HCT116 (cell line): ENCODE data around the gene HNF4A. TPM values are rescaled to one million over a fixed set of nuclear protein-coding genes. Genes with fewer than 3 reads are reported as not detected.

Experiments
- ATAC-seq: fragments of 200-7000 bp; cut with Tn5 transposase; 2 replicates; pipeline ENCODE4 v1.9.1; 2020; ENCODE audit warnings: mild to moderate bottlenecking, moderate library complexity
- BruUV-seq: library from RNA; stranded (reverse); fragments of 400-500 nt; replicated peaks from 2 replicates; lab custom pipeline; 2021; lab: Mats Ljungman, UMichigan
- CTCF ChIA-PET: fragments of 300-600 bp; sonication (Branson Sonifier 250); formaldehyde crosslinking; loops from one replicate; lab custom pipeline; 2021; ENCODE audit warnings: antibody characterized with exemption; lab: Charles Lee
- POLR2A ChIA-PET: fragments of 300-600, 350-600 bp; sonication (Branson Sonifier 250); formaldehyde crosslinking; loops from one replicate; lab custom pipeline; 2021; ENCODE audit warnings: antibody characterized with exemption; lab: Charles Lee
- RAD21 ChIA-PET, 2 experiments: fragments of 300-600 bp; sonication (Branson Sonifier 250); formaldehyde crosslinking; loops; one replicate each; lab custom pipeline; 2023; ENCODE audit warnings: low total read pairs in 2 of 2; ENCODE audit not compliant: uncharacterized antibody in 2 of 2, unreplicated experiment in 2 of 2, low non-redundant PET in 1 of 2; lab: Charles Lee
- DNase-seq: peaks from one replicate; pipeline ENCODE4 v3.0.0-alpha.2; 2010; ENCODE audit warnings: low read depth, low spot score
- H2AFZ ChIP-seq: fragments of 200-600 bp; shearing (Covaris generic), sonication (generic); 2 replicates; pipeline ENCODE4 v1.6.1; 2017; ENCODE audit warnings: low read depth, mixed run types, mixed read lengths, antibody characterized with exemption, low read length; ENCODE audit not compliant: poor library complexity, severe bottlenecking
- H3K27ac ChIP-seq: 2 replicates; pipeline ENCODE4 v1.5.1; 2012; ENCODE audit warnings: low read depth, low read length
- H3K27me3 ChIP-seq: fragments of 200-600 bp; sonication (generic); 2 replicates; pipeline ENCODE4 v1.6.1; 2016; ENCODE audit warnings: mixed run types, low read length, mixed read lengths; ENCODE audit not compliant: insufficient read depth
- H3K36me3 ChIP-seq, 2 experiments: fragments of 200-500 bp in 1 of 2; fragments of 200-600 bp in 1 of 2; sonication (Bioruptor generic) in 1 of 2; sonication (generic) in 1 of 2; 2 replicates each; pipeline versions ENCODE4 v1.5.1 to v1.6.1; 2014 to 2016; ENCODE audit warnings: low read length in 2 of 2, inconsistent platforms in 1 of 2, mixed read lengths in 1 of 2, mixed run types in 1 of 2; ENCODE audit not compliant: insufficient read depth in 2 of 2, control insufficient read depth in 1 of 2
- H3K4me1 ChIP-seq, 2 experiments: fragments of 200-600 bp in 1 of 2; sonication (generic) in 1 of 2; 2 replicates each; pipeline versions ENCODE4 v1.5.1 to v1.6.1; 2012 to 2017; ENCODE audit warnings: low read length in 2 of 2, inconsistent platforms in 1 of 2, mild to moderate bottlenecking in 1 of 2, mixed read lengths in 1 of 2, mixed run types in 1 of 2, moderate library complexity in 1 of 2; ENCODE audit not compliant: insufficient read depth in 2 of 2, control insufficient read depth in 1 of 2
- H3K4me2 ChIP-seq: fragments of 200-600 bp; sonication (generic); 2 replicates; pipeline ENCODE4 v1.6.1; 2017; ENCODE audit warnings: mixed run types, low read length, mixed read lengths
- H3K4me3 ChIP-seq, 2 experiments: fragments of 200-600 bp in 1 of 2; sonication (generic) in 1 of 2; replicated peaks in 1 of 2; 2 replicates each; pipeline ENCODE4 v1.5.1; 2011 to 2016; ENCODE audit warnings: low read length in 2 of 2, control low read depth in 1 of 2, low read depth in 1 of 2, mild to moderate bottlenecking in 1 of 2, mixed read lengths in 1 of 2, mixed run types in 1 of 2
- H3K79me2 ChIP-seq: fragments of 200-600 bp; sonication (generic); 2 replicates; pipeline ENCODE4 v1.6.1; 2017; ENCODE audit warnings: mild to moderate bottlenecking, mixed run types, low read length, moderate library complexity, mixed read lengths; ENCODE audit not compliant: insufficient read depth
- H3K9ac ChIP-seq: fragments of 200-600 bp; sonication (generic); 2 replicates; pipeline ENCODE4 v1.6.1; 2016; ENCODE audit warnings: low read length, mixed read lengths
- H3K9me2 ChIP-seq: fragments of 200-600 bp; sonication (generic), shearing (Covaris generic); 2 replicates; pipeline ENCODE4 v1.6.1; 2017; ENCODE audit warnings: mixed run types, mild to moderate bottlenecking, moderate library complexity; ENCODE audit not compliant: insufficient read depth
- H3K9me3 ChIP-seq, 2 experiments: fragments of 200-500 bp in 1 of 2; fragments of 200-600 bp in 1 of 2; sonication (Bioruptor generic) in 1 of 2; sonication (generic) in 1 of 2; 2 replicates each; pipeline ENCODE4 v1.6.1; 2014 to 2017; ENCODE audit warnings: low read length in 2 of 2, mixed read lengths in 2 of 2, inconsistent platforms in 1 of 2, low read depth in 1 of 2, mild to moderate bottlenecking in 1 of 2, mixed run types in 1 of 2, moderate library complexity in 1 of 2; ENCODE audit not compliant: control insufficient read depth in 1 of 2, insufficient read depth in 1 of 2
- H4K20me1 ChIP-seq: fragments of 200-600 bp; sonication (generic), shearing (Covaris generic); 2 replicates; pipeline ENCODE4 v1.6.1; 2017; ENCODE audit warnings: mixed run types, mild to moderate bottlenecking, moderate library complexity; ENCODE audit not compliant: insufficient read depth
- ATF3 ChIP-seq: IDR thresholded peaks from 2 replicates; pipeline ENCODE4 v1.6.1; 2012
- CBX3 ChIP-seq: IDR thresholded peaks from 2 replicates; pipeline ENCODE4 v1.6.1; 2012; ENCODE audit warnings: low read depth
- CTCF ChIP-seq, 3 experiments: fragments of 200-600 bp in 1 of 3; sonication (generic) in 1 of 3; IDR thresholded peaks in 2 of 3; conservative IDR thresholded peaks in 1 of 3; 2 replicates each; pipeline ENCODE4 v1.5.1; 2012 to 2017; ENCODE audit warnings: low read depth in 2 of 3, low read length in 2 of 3, antibody characterized with exemption in 1 of 3, borderline replicate concordance in 1 of 3, control low read depth in 1 of 3, mild to moderate bottlenecking in 1 of 3, mixed read lengths in 1 of 3, mixed run types in 1 of 3, moderate library complexity in 1 of 3; ENCODE audit not compliant: insufficient read depth in 1 of 3
- EGR1 ChIP-seq: IDR thresholded peaks from 2 replicates; pipeline ENCODE4 v1.6.1; 2012; ENCODE audit warnings: low read depth
- ELF1 ChIP-seq: IDR thresholded peaks from 2 replicates; pipeline ENCODE4 v1.6.1; 2012; ENCODE audit warnings: low read depth, borderline replicate concordance
- EZH2 ChIP-seq: fragments of 200-600 bp; sonication (generic); IDR thresholded peaks from 2 replicates; pipeline ENCODE4 v1.6.1; 2017; ENCODE audit warnings: antibody characterized with exemption, mixed run types
- EZH2phosphoT487 ChIP-seq: fragments of 200-600 bp; IDR thresholded peaks from 2 replicates; pipeline ENCODE4 v1.6.1; 2018; ENCODE audit warnings: antibody characterized with exemption, borderline replicate concordance
- FOSL1 ChIP-seq: IDR thresholded peaks from 2 replicates; pipeline ENCODE4 v1.6.1; 2012; ENCODE audit warnings: low read depth
- POLR2A ChIP-seq: IDR thresholded peaks from 2 replicates; pipeline ENCODE4 v1.7.0; 2011; ENCODE audit warnings: borderline replicate concordance; ENCODE audit not compliant: insufficient read depth, insufficient read length; ENCODE audit errors: extremely low read depth
- POLR2AphosphoS5 ChIP-seq: IDR thresholded peaks from 2 replicates; pipeline ENCODE4 v1.6.1; 2011; ENCODE audit warnings: mild to moderate bottlenecking, low read depth, low read length, moderate library complexity
- RAD21 ChIP-seq: IDR thresholded peaks from 2 replicates; pipeline ENCODE4 v1.6.1; 2012; ENCODE audit warnings: low read depth, mild to moderate bottlenecking
- REST ChIP-seq: IDR thresholded peaks from 2 replicates; pipeline ENCODE4 v1.6.1; 2012; ENCODE audit warnings: low read depth
- SIN3A ChIP-seq: IDR thresholded peaks from 2 replicates; pipeline ENCODE4 v1.6.1; 2012; ENCODE audit warnings: low read depth
- SP1 ChIP-seq: IDR thresholded peaks from 2 replicates; pipeline ENCODE4 v1.6.1; 2012; ENCODE audit warnings: low read depth
- SRF ChIP-seq: IDR thresholded peaks from 2 replicates; pipeline ENCODE4 v1.6.1; 2012; ENCODE audit warnings: low read depth
- TCF7L2 ChIP-seq: IDR thresholded peaks from 2 replicates; pipeline ENCODE4 v1.7.0; 2011; ENCODE audit warnings: borderline replicate concordance, inconsistent platforms; ENCODE audit not compliant: insufficient read depth, insufficient read length; ENCODE audit errors: extremely low read depth
- YY1 ChIP-seq: IDR thresholded peaks from 2 replicates; pipeline ENCODE4 v1.6.1; 2011; ENCODE audit warnings: low read length, low read depth, moderate library complexity, mild to moderate bottlenecking; ENCODE audit not compliant: insufficient replicate concordance; ENCODE audit errors: extremely low read depth
- ZBTB33 ChIP-seq: IDR thresholded peaks from 2 replicates; pipeline ENCODE4 v1.6.1; 2011; ENCODE audit warnings: mild to moderate bottlenecking, low read length, moderate library complexity; ENCODE audit not compliant: insufficient replicate concordance; ENCODE audit errors: extremely low read depth
- ZFX ChIP-seq: fragments of 450-650 bp; IDR thresholded peaks from 2 replicates; pipeline ENCODE4 v1.6.1; 2017
- ZNF274 ChIP-seq: fragments of 200-500 bp; sonication (Bioruptor generic); IDR thresholded peaks from 2 replicates; pipeline ENCODE4 v1.6.1; 2014; ENCODE audit warnings: mild to moderate bottlenecking, low read depth, low read length, inconsistent platforms
- intact Hi-C: fragments of 100-400 bp; cut with micrococcal nuclease; formaldehyde crosslinking; loops from 2 replicates; pipeline ENCODE4 v1.10.0; 2022
- total RNA-seq: library from RNA; stranded (reverse); gene quantifications from one replicate; pipeline ENCODE4 v1.2.1, GENCODE V29; 2021; ENCODE audit not compliant: unreplicated experiment

HNF4A gene
- total RNA-seq, 1 experiment from 2014 or later = 7.4 TPM

GRCh38 chr20:44394452-44394701, 38.9 kb downstream of the HNF4A start:
- H3K4me1 ChIP-seq = 0 out of 4 replicates have a peak, but pooled peaks cover 0 to 2% of the 10 kb centered on the region in 2 experiments
- H3K4me2 ChIP-seq = no peak overlapping the region
- DNase-seq = no peak
- H3K27ac ChIP-seq = no peak overlapping the region
- CTCF ChIA-PET = interaction anchor here (1.5 kb wide), 1 partner anchor 10 kb away, joined by 3 read pairs; no protein-coding TSS in a partner anchor
- POLR2A ChIA-PET = no interaction called here
- no peak overlapping the region for H3K9ac ChIP-seq
- H4K20me1 ChIP-seq = no peaks in the 10 kb centered on the region
- H3K79me2 ChIP-seq = no peaks in the 10 kb centered on the region
- H3K27me3 ChIP-seq = no peaks in the 10 kb centered on the region
- H3K4me3 ChIP-seq = no peak overlapping the region
- no peak overlapping the region for H2AFZ ChIP-seq
- H3K9me3 ChIP-seq = no peaks in the 10 kb centered on the region
- intact Hi-C loops = no loop called here
- no peaks in the 10 kb centered on the region for H3K36me3 ChIP-seq
- H3K9me2 ChIP-seq = no peaks in the 10 kb centered on the region
- RAD21 ChIA-PET = no interaction called here
- TF ChIP-seq FOSL1 (no peak), SIN3A (no peak), RAD21 (no peak), REST (no peak), YY1 (no peak), EZH2 (no peak), SP1 (no peak), CTCF (IDR thresholded peaks at IDR 0.05 in 2 of 3, conservative IDR thresholded peaks at IDR 0.05 in 1 of 3; ENCODE audit: borderline replicate concordance in 1 of 3, insufficient read depth in 1 of 3, low read depth in 2 of 3, low read length in 2 of 3) (no peak), ATF3 (no peak), ZFX (no peak), POLR2A (no peak), ZNF274 (no peak), ELF1 (no peak), POLR2AphosphoS5 (no peak), EGR1 (no peak), CBX3 (no peak), ZBTB33 (no peak), SRF (no peak), TCF7L2 (no peak), EZH2phosphoT487 (no peak)
- ATAC-seq = no peak
- BruUV-seq = no TSS peak
